ENCODE measurements around the gene CCDC3. TPM values are rescaled to one million over a fixed set of nuclear protein-coding genes. Genes with fewer than 3 reads are reported as not detected.

Gene CCDC3
- total RNA-seq, 1 experiment from 2014 or later, result 2.8 TPM

DNA sequence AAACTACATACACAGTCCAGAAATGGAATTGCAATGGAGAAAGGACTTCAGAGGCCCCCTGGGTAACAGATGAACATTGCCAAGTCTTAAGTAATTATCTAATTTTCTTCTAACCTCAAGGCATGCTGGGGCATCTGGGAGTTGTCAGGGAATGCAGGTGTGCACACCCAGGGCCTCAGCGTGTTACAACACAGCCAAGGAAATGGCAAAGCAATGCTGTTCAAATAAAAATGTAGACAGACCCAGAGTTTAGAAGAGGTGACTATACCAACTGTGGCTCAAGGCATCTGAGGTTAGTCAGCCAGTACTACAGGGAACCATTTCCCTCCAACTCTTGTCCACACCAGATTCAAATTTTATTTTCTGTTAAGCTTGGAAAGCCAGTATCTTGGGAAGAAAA is 73.6 kb downstream of the CCDC3 start:
- DNase-seq (ENCODE audit: low spot score), result no peak
- Histone ChIP-seq H3K27ac (ENCODE audit: low read depth, low read length, poor library complexity, severe bottlenecking) (no peak overlapping the region), H3K36me3 (ENCODE audit: insufficient read depth, low read length, poor library complexity, severe bottlenecking) (no peaks in the 10 kb centered on the region), H3K9me3 (ENCODE audit: low read depth, low read length, poor library complexity, severe bottlenecking) (no peaks in the 10 kb centered on the region), H3K4me3 (ENCODE audit: low read depth, low read length, poor library complexity, severe bottlenecking) (no peak overlapping the region), H3K27me3 (replicated peaks; ENCODE audit: insufficient read depth, low read depth, low read length, poor library complexity) (no peaks in the 10 kb centered on the region), H3K4me1 (ENCODE audit: insufficient read depth, low read length, poor library complexity, severe bottlenecking) (no peaks in the 10 kb centered on the region)
- intact Hi-C loops (cut with micrococcal nuclease; ENCODE audit: unreplicated experiment), result no loop called here
- CTCF ChIA-PET, result no interaction called here
- POLR2A ChIA-PET (ENCODE audit: low non-redundant PET), result no interaction called here
- TF ChIP-seq EZH2 (IDR thresholded peaks at IDR 0.05; ENCODE audit: borderline replicate concordance, low read depth, low read length, poor library complexity, severe bottlenecking), result no peak
- TF ChIP-seq, protein P1, sequence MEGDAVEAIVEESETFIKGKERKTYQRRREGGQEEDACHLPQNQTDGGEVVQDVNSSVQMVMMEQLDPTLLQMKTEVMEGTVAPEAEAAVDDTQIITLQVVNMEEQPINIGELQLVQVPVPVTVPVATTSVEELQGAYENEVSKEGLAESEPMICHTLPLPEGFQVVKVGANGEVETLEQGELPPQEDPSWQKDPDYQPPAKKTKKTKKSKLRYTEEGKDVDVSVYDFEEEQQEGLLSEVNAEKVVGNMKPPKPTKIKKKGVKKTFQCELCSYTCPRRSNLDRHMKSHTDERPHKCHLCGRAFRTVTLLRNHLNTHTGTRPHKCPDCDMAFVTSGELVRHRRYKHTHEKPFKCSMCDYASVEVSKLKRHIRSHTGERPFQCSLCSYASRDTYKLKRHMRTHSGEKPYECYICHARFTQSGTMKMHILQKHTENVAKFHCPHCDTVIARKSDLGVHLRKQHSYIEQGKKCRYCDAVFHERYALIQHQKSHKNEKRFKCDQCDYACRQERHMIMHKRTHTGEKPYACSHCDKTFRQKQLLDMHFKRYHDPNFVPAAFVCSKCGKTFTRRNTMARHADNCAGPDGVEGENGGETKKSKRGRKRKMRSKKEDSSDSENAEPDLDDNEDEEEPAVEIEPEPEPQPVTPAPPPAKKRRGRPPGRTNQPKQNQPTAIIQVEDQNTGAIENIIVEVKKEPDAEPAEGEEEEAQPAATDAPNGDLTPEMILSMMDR (conservative IDR thresholded peaks at IDR 0.05; ENCODE audit: low read depth, low read length), result no peak
- no TSS peak for BruUV-seq (replicated peaks)

DNA sequence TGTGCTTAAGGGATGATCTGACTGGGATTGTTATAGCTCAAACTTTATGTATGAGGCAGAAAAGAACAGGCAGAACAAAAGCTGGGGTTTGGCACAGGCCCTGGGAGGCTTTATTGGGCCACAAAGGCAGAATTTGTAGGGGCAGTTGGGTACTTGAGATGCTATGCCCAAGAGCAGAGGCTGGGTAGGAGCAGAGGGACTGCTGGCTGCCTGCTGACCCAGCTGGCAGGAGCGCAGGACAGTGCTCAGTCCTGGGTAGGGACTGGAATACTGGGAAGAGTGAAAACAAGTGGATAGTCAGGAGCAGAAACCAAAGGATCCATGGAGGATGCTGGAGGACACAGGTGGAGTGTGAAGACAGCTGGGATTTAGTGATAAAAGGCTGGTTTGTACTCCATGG is 75.7 kb downstream of the CCDC3 start:
- Histone ChIP-seq H3K27me3 (replicated peaks; ENCODE audit: insufficient read depth, low read depth, low read length, poor library complexity) (no peaks in the 10 kb centered on the region), H3K4me3 (ENCODE audit: low read depth, low read length, poor library complexity, severe bottlenecking) (no peak overlapping the region), H3K36me3 (ENCODE audit: insufficient read depth, low read length, poor library complexity, severe bottlenecking) (no peaks in the 10 kb centered on the region), H3K27ac (ENCODE audit: low read depth, low read length, poor library complexity, severe bottlenecking) (no peak overlapping the region), H3K9me3 (ENCODE audit: low read depth, low read length, poor library complexity, severe bottlenecking) (no peaks in the 10 kb centered on the region), H3K4me1 (ENCODE audit: insufficient read depth, low read length, poor library complexity, severe bottlenecking) (no peaks in the 10 kb centered on the region)
- TF ChIP-seq, protein P1 (conservative IDR thresholded peaks at IDR 0.05; ENCODE audit: low read depth, low read length), result no peak
- TF ChIP-seq EZH2 (IDR thresholded peaks at IDR 0.05; ENCODE audit: borderline replicate concordance, low read depth, low read length, poor library complexity, severe bottlenecking), result no peak
- ChIA-PET CTCF (no interaction called here), POLR2A (ENCODE audit: low non-redundant PET) (no interaction called here)
- BruUV-seq (replicated peaks), result no TSS peak
- intact Hi-C loops (cut with micrococcal nuclease; ENCODE audit: unreplicated experiment), result no loop called here
- DNase-seq (ENCODE audit: low spot score), result no peak

DNA sequence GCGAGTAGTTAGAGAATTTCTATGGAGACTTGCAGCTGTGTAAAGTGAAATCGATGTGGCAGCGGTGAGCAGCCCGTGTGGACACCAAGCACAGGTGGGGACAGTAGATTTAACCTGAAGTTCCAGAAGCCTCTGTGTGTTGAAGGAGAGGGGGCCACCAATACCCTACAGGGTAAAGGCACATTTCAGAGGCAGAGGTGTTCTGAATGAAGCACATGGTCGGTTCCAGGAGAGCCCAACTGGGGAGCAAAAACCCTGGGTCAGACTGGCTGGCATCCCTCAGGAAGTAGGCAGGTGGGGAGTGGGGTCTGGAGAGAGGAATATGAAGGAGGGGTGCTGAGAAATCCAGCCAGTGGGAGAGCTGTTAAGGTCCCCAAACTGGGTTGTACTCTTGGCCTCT is 76.6 kb downstream of the CCDC3 start:
- CTCF ChIA-PET, result no interaction called here
- no peak for DNase-seq (ENCODE audit: low spot score)

More for the DNA sequence above, 76.6 kb downstream of the CCDC3 start:
- POLR2A ChIA-PET (ENCODE audit: low non-redundant PET), result no interaction called here
- no TSS peak for BruUV-seq (replicated peaks)
- no peak for TF ChIP-seq EZH2 (IDR thresholded peaks at IDR 0.05; ENCODE audit: borderline replicate concordance, low read depth, low read length, poor library complexity, severe bottlenecking)
- TF ChIP-seq, protein P1 (conservative IDR thresholded peaks at IDR 0.05; ENCODE audit: low read depth, low read length), result no peak
- Histone ChIP-seq H3K4me3 (ENCODE audit: low read depth, low read length, poor library complexity, severe bottlenecking) (no peak overlapping the region), H3K36me3 (ENCODE audit: insufficient read depth, low read length, poor library complexity, severe bottlenecking) (no peaks in the 10 kb centered on the region), H3K4me1 (ENCODE audit: insufficient read depth, low read length, poor library complexity, severe bottlenecking) (no peaks in the 10 kb centered on the region), H3K27me3 (replicated peaks; ENCODE audit: insufficient read depth, low read depth, low read length, poor library complexity) (no peaks in the 10 kb centered on the region), H3K27ac (ENCODE audit: low read depth, low read length, poor library complexity, severe bottlenecking) (no peak overlapping the region), H3K9me3 (ENCODE audit: low read depth, low read length, poor library complexity, severe bottlenecking) (no peaks in the 10 kb centered on the region)
- intact Hi-C loops (cut with micrococcal nuclease; ENCODE audit: unreplicated experiment), result no loop called here
